Ovary (tissue), 9 donors: ENCODE data around the gene PLPPR3. TPM values are rescaled to one million over a fixed set of nuclear protein-coding genes. Genes with fewer than 3 reads are reported as not detected.

Experiments
- DNase-seq, 5 donors: peaks; one replicate each; pipeline ENCODE4 v3.0.0-alpha.2; 2019 to 2020
- H3K27ac ChIP-seq, 2 donors: fragments of 200-600 bp; one replicate each; pipeline versions ENCODE4 v1.5.1 to v1.8.0; 2019 to 2022
- H3K27me3 ChIP-seq: fragments of 200-600 bp; one replicate; pipeline ENCODE4 v1.8.0; 2022
- H3K36me3 ChIP-seq: fragments of 200-600 bp; sonication (generic); one replicate; pipeline ENCODE4 v1.5.1; 2019
- H3K4me1 ChIP-seq: one replicate; pipeline ENCODE4 v1.8.1; 2013; ENCODE audit warnings: mild to moderate bottlenecking, moderate library complexity; ENCODE audit not compliant: insufficient read depth
- H3K4me3 ChIP-seq: fragments of 200-600 bp; sonication (generic); one replicate; pipeline ENCODE4 v1.5.1; 2017
- H3K9me3 ChIP-seq, 2 donors: fragments of 200-600 bp in 1 of 2; sonication (generic) in 1 of 2; one replicate each; pipeline versions ENCODE4 v1.5.1 to v1.8.1; 2013 to 2019; ENCODE audit warnings: mild to moderate bottlenecking in 1 of 2, moderate library complexity in 1 of 2
- CTCF ChIP-seq, 3 donors: fragments of 450-650 bp in 2 of 3; fragments of 200-600 bp in 1 of 3; IDR thresholded peaks; one replicate each; pipeline versions ENCODE4 v1.5.1 to v1.8.0; 2016 to 2022; ENCODE audit warnings: antibody characterized with exemption in 3 of 3, mild to moderate bottlenecking in 1 of 3
- EP300 ChIP-seq: sonication (generic); formaldehyde crosslinking; IDR thresholded peaks from one replicate; pipeline ENCODE4 v1.6.1; 2017; ENCODE audit warnings: antibody characterized with exemption
- POLR2A ChIP-seq: fragments of 450-650 bp; IDR thresholded peaks from one replicate; pipeline ENCODE4 v1.6.1; 2017; ENCODE audit warnings: antibody characterized with exemption, mild to moderate bottlenecking, moderate library complexity
- WGBS, 3 donors: extraction: QIAGEN DNeasy Blood & Tissue Kit in 1 of 3; methylation state at CpG; one replicate each; pipeline versions ENCODE4 v1.1.5 to v1.1.7; 2013 to 2017; 5-methylcytosine and 5-hydroxymethylcytosine counted together
- intact Hi-C, 4 donors: fragments of 100-400 bp; cut with DNase I; formaldehyde crosslinking; loops; one replicate each; pipeline versions ENCODE4 v1.11.0 to v1.15.1; 2022 to 2023
- polyA plus RNA-seq, 2 donors: library from polyadenylated mRNA; stranded (reverse); fragments of 200-250 nt in 1 of 2; fragments of 350-450 nt in 1 of 2; fragmentation: Illumina TruSeq in 1 of 2; extraction: RNeasy Lipid Tissue Mini Kit (QIAGEN cat#74804) in 1 of 2; gene quantifications; one replicate each; pipeline ENCODE4 v1.2.3, GENCODE V29; 2013 to 2014
- total RNA-seq, 7 donors: library from RNA; depleted of rRNA in 2 of 7; stranded (reverse); fragments of >200 nt in 2 of 7; fragmentation: NEBNext Ultra II Directional in 3 of 7; extraction: Animal tissue kit (Norgen Biotek cat#: 25700) in 3 of 7; gene quantifications; one replicate each; pipeline versions ENCODE4 v1.1.0 to v1.2.4, GENCODE V29; 2016 to 2023
- donor health status: DM: no; HTN: no; CAD: no; lungs with moderate emphysema.
- donor health status: DM: no; HTN: no; CAD: no.
- donor health status: Bipolar disorder and iron deficiency.
- donor health status: DM: yes; HTN: yes; CAD: no.
- donor health status: DM: no; HTN: no; CAD: no.
- donor health status: DM: yes; HTN: yes; CAD: no.

Gene PLPPR3
- total and polyA plus RNA-seq, 9 donors, result 0.18 to 11.4 (median 0.52) TPM; not detected in 2

- intact Hi-C loops, result no loop called here
- no peak for DNase-seq
- H3K27ac ChIP-seq, result no peak overlapping the region
- WGBS, 3 donors, result 93 to 95% (median 94%) methylated on average over 13 of the region's 13 CpGs
- H3K36me3 ChIP-seq, result no peaks in the 10 kb centered on the region
- H3K4me1 ChIP-seq, result no peaks in the 10 kb centered on the region
- TF ChIP-seq EP300 (no peak), CTCF (IDR thresholded peaks at IDR 0.05) (no peak), POLR2A (no peak)
- H3K4me3 ChIP-seq, result no peak overlapping the region
- H3K9me3 ChIP-seq, result no peaks in the 10 kb centered on the region
- H3K27me3 ChIP-seq, result no peaks in the 10 kb centered on the region
Measured at GRCh38 chr19:815775-816499, 5.8 kb downstream of the PLPPR3 start.

GRCh38 chr19:815079-815774 lies 6.5 kb downstream of the PLPPR3 start:
- Histone ChIP-seq H3K27me3 (no peaks in the 10 kb centered on the region), H3K36me3 (no peaks in the 10 kb centered on the region), H3K4me1 (no peaks in the 10 kb centered on the region), H3K27ac (no peak overlapping the region), H3K9me3 (no peaks in the 10 kb centered on the region), H3K4me3 (no peak overlapping the region)
- peak in 1 of 5 donors; percentile 17 for DNase-seq
- TF ChIP-seq POLR2A (no peak), CTCF (IDR thresholded peaks at IDR 0.05) (no peak), EP300 (no peak)
- intact Hi-C loops, result no loop called here
- WGBS, 3 donors, result 92 to 95% (median 93%) methylated on average over 46 to 47 of the region's 47 CpGs

GRCh38 chr19:814152-815078 lies 7.3 kb downstream of the PLPPR3 start:
- H3K27ac ChIP-seq, result no peak overlapping the region
- DNase-seq, result peak in 1 of 5 donors; percentile 37
- H3K27me3 ChIP-seq, result no peaks in the 10 kb centered on the region
- no peaks in the 10 kb centered on the region for H3K9me3 ChIP-seq
- no peaks in the 10 kb centered on the region for H3K4me1 ChIP-seq
- 85 to 90% (median 89%) methylated on average over 48 to 49 of the region's 49 CpGs for WGBS, 3 donors
- intact Hi-C loops, result no loop called here
- TF ChIP-seq CTCF (IDR thresholded peaks at IDR 0.05) (no peak), EP300 (no peak), POLR2A (no peak)
- no peak overlapping the region for H3K4me3 ChIP-seq
- H3K36me3 ChIP-seq, result no peaks in the 10 kb centered on the region
